ENCODE results near the gene SDK2.

The SDK2 gene

DNA sequence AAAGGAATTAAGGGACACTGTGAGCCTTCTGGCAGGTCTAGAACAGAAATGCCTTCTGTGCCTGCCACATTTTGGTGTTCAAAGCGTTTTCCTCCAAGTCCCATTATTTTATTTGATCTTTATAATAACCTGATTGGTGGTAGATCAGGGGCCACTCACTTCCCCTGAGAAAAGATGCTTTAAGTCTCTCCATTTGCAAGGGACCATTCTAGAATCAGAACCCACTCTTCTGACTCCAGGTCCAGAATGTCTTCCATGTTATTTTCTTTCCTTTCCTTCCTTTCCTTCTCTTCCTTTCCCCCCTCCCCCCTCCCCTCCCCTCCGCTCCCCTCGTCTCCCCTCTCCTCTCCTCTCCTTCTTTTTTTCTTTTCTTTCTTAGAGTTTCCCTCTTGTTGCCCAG, 313.2 kb downstream of the SDK2 start:
- no peak overlapping the region for H3K4me3 ChIP-seq (ENCODE audit: low read depth, low read length)
- no peak for TF ChIP-seq CTCF (conservative IDR thresholded peaks at IDR 0.05; ENCODE audit: low read depth, low read length)
- DNase-seq (ENCODE audit: low read depth) = no peak

DNA sequence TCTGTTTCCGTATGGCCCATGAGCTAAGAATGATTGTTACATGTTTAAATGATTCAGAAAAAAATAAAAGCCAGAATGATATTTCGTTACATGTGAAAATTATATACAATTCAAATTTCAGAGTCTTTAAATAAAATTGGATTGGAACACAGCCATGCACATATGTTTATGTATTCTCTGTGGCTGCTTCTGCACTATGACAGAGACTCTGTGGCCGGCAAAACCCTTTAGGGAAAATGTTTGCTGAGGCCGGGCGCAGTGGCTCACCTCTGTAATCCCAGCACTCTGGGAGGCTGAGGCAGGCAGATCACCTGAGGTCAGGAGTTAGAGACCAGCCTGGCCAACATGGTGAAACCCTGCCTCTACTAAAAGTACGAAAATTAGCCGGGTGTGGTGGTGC, 316.6 kb downstream of the SDK2 start:
- no peak overlapping the region for H3K4me3 ChIP-seq (ENCODE audit: low read depth, low read length)
- TF ChIP-seq CTCF (conservative IDR thresholded peaks at IDR 0.05; ENCODE audit: low read depth, low read length) = no peak
- no peak for DNase-seq (ENCODE audit: low read depth)

DNA sequence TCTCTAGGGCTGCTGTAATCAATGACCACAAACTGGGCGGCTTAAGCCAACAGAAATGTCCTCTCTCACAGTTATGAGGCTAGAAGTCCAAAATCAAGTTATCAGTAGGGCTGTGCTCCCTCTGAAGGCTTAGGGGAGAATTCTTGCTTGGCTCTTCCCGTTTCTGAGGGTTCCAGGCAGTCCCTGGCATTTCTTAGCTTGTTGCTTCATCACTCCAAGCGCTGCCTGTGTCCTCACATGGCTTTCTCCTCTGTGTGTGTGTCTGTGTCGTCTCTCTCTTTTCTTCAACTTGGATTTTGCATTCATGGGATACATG, 318.8 kb downstream of the SDK2 start:
- peak; percentile 46 for TF ChIP-seq CTCF (conservative IDR thresholded peaks at IDR 0.05; ENCODE audit: low read depth, low read length)
- no peak overlapping the region for H3K4me3 ChIP-seq (ENCODE audit: low read depth, low read length)
- peak; percentile 85 for DNase-seq (ENCODE audit: low read depth)

DNA sequence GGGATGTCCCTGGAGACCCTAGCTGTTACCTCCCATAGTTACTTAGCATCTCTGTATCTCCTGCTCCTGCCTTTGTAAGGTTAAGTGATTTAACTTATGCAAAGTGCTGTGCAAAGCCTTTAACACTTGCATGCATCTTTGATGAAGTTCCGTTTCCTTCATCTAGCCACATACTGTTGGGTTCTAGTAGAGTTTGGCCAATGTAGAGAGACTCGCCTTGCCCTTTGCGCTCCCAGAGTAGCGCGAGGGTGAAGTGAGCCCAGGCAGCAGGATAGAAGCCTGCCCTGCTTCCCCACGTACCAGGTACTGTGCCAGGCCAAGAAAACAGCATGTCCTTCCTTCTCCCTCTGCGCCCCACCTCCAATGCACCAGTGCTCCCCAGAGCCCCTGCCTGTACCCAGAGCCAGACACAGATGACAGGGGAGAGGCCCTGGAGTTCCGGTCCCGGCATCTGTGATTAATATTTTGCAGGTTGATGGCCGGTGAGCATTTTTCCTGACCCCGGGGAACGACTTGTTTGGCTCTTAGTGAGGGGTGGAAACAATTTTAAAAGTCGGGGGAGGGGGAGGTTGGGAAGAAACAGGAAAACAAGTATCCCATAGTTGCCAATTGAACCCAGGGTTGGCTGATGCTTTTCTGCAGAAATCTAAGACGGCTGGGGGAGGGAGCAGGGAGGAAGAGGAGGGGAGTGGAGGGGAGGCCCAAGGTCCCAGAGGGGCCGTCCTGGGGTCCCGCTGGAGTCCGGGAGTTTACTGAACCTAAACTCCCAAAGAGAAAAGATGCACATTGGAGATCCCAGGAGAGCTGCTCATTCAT, 319.3 kb downstream of the SDK2 start:
- H3K4me3 ChIP-seq (ENCODE audit: low read depth, low read length) = no peak overlapping the region
- no peak for TF ChIP-seq CTCF (conservative IDR thresholded peaks at IDR 0.05; ENCODE audit: low read depth, low read length)
- no peak for DNase-seq (ENCODE audit: low read depth)

GRCh38 chr17:73324160-73324475, 320.1 kb downstream of the SDK2 start:
- DNase-seq (ENCODE audit: low read depth) = peak; percentile 53
- TF ChIP-seq CTCF (conservative IDR thresholded peaks at IDR 0.05; ENCODE audit: low read depth, low read length) = no peak
- H3K4me3 ChIP-seq (ENCODE audit: low read depth, low read length) = no peak overlapping the region

DNA sequence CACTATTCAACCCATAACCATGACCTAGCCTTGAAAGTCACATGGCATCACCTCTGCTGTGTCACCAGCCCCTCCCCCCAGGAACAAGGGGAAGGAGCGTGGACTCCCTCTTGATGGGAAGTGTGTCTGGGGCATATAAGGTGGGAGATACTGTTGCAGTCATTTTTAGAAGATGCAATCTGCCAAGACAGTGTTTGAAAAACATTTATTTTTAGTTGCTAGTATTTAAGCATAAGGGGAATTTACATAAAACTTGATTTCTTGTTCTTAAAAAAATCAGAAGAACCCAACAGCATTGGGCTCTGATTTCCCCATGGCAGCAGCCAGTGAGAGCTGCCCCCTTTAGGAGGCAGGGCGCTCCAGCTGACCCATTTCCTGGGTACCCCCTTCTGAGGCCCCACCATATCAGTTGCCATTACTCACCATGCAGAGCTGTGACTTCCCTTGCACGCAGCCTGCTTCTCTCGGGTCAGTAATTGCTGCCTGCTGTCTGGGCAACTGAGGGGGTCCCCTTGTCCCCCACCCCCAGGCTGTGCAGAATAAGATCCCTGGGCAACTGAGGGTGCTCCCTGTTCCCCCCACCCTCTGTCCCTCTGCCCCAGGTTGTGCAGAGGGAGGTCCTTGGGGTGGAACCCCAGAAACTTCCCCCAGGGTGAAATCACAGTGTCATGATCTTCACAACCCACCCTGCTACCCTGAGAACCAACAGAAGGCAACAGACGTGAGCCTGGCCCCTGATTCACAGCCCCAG, 320.7 kb downstream of the SDK2 start:
- DNase-seq (ENCODE audit: low read depth) = peak; percentile 42
- H3K4me3 ChIP-seq (ENCODE audit: low read depth, low read length) = no peak overlapping the region
- TF ChIP-seq CTCF (conservative IDR thresholded peaks at IDR 0.05; ENCODE audit: low read depth, low read length) = no peak
